ENCODE data around the gene CCN2. TPM values are rescaled to one million over a fixed set of nuclear protein-coding genes. Genes with fewer than 3 reads are reported as not detected.

The CCN2 gene
- total RNA-seq, 2 donors from 2014 or later, result 821 to 1,207 TPM

- Histone ChIP-seq H3K36me3 (peaks cover 18% of the 10 kb centered on the region), H3K4me3 (peak overlapping the region; percentile 82), H3K9me3 (no peaks in the 10 kb centered on the region), H3K4me1 (ENCODE audit: control insufficient read depth in 1 of 2, low read depth in 2 of 2) (peaks cover 8 to 16% of the 10 kb centered on the region in 2 donors), H3K27me3 (replicated peaks; ENCODE audit: insufficient read depth) (no peaks in the 10 kb centered on the region), H3K27ac (peak overlapping the region; percentile 92 to 97)
- no peak for DNase-seq (ENCODE audit: low spot score)
- ATAC-seq (ENCODE audit: insufficient number of reproducible peaks, low FRiP score, low read depth), result no peak
- TF ChIP-seq CTCF (IDR thresholded peaks at IDR 0.05), result no peak
These were observed 3.0 kb downstream of the CCN2 start for GRCh38 chr6:131947986-131948661.

GRCh38 chr6:131946992-131947955 lies 3.9 kb downstream of the CCN2 start:
- DNase-seq (ENCODE audit: low spot score) (no peak), ATAC-seq (ENCODE audit: insufficient number of reproducible peaks, low FRiP score, low read depth) (no peak)
- no peak for TF ChIP-seq CTCF (IDR thresholded peaks at IDR 0.05)
- peak overlapping the region; percentile 82 for H3K4me3 ChIP-seq
- peak overlapping the region; percentile 35 to 97 for H3K27ac ChIP-seq
- no peaks in the 10 kb centered on the region for H3K27me3 ChIP-seq (replicated peaks; ENCODE audit: insufficient read depth)
- H3K4me1 ChIP-seq (ENCODE audit: control insufficient read depth in 1 of 2, low read depth in 2 of 2), result peaks cover 5 to 7% of the 10 kb centered on the region in 2 donors
- H3K9me3 ChIP-seq, result no peaks in the 10 kb centered on the region
- H3K36me3 ChIP-seq, result peaks cover 18% of the 10 kb centered on the region

- no peak overlapping the region for H3K4me3 ChIP-seq
- H3K4me1 ChIP-seq (ENCODE audit: control insufficient read depth in 1 of 2, low read depth in 2 of 2), result no peaks in the 10 kb centered on the region
- H3K27me3 ChIP-seq (replicated peaks; ENCODE audit: insufficient read depth), result no peaks in the 10 kb centered on the region
- no peak for ATAC-seq (ENCODE audit: insufficient number of reproducible peaks, low FRiP score, low read depth)
- H3K9me3 ChIP-seq, result no peaks in the 10 kb centered on the region
- DNase-seq (ENCODE audit: low spot score), result no peak
- H3K27ac ChIP-seq, result peak overlapping the region in 1 of 2 donors; percentile 35
- TF ChIP-seq CTCF (IDR thresholded peaks at IDR 0.05), result no peak
- H3K36me3 ChIP-seq, result peaks cover 18% of the 10 kb centered on the region
These were observed 4.7 kb downstream of the CCN2 start for GRCh38 chr6:131946404-131946991.

GRCh38 chr6:131945971-131946370 lies 5.2 kb downstream of the CCN2 start:
- H3K4me1 ChIP-seq (ENCODE audit: control insufficient read depth in 1 of 2, low read depth in 2 of 2), result no peaks in the 10 kb centered on the region
- no peaks in the 10 kb centered on the region for H3K27me3 ChIP-seq (replicated peaks; ENCODE audit: insufficient read depth)
- DNase-seq (ENCODE audit: low spot score) (no peak), ATAC-seq (ENCODE audit: insufficient number of reproducible peaks, low FRiP score, low read depth) (no peak)
- TF ChIP-seq CTCF (IDR thresholded peaks at IDR 0.05), result no peak
- peak overlapping the region in 1 of 2 donors; percentile 35 for H3K27ac ChIP-seq
- H3K36me3 ChIP-seq, result peaks cover 18% of the 10 kb centered on the region
- H3K4me3 ChIP-seq, result no peak overlapping the region
- H3K9me3 ChIP-seq, result no peaks in the 10 kb centered on the region
